Heart left ventricle (tissue), 13 donors: Measurements from ENCODE around the gene LAMB1.

Experiments used
- POLR2A ChIP-seq, 2 donors: fragments of 450-650 bp; IDR thresholded peaks; one replicate each; pipeline ENCODE4 v1.6.1; 2017; ENCODE audit warnings: antibody characterized with exemption in 2 of 2, mild to moderate bottlenecking in 2 of 2, moderate library complexity in 2 of 2
- TF ChIP-seq, protein P1 (sequence below), 12 donors: fragments of 200-600 bp; sonication (generic) in 4 of 12; IDR thresholded peaks; one replicate each; pipeline versions ENCODE4 v1.5.0 to v1.8.0; 2018 to 2022; ENCODE audit warnings: antibody characterized with exemption in 12 of 12, mild to moderate bottlenecking in 5 of 12
- donor health status: ischemic (EF 13 %, LVEDD 7.1; RV severe dilation, severe dysfunction).
- donor health status: DM: no; HTN: yes; CAD: no.
- donor health status: DM: no; HTN: no; CAD: no.
- donor health status: ischemic (EF 25% LVEDD 6.9; RV normal size, moderate dysfunction).
- donor health status: ischemic (EF 25% LVEDD 5.7; RV mildly dilated, moderate dysfunction).
- donor health status: ischemic (EF 35%, LVEDD 5.7; RV mildly dilated, moderate dysfunction).
- donor health status: nonischemic (EF 11% LVEDD 7.7; RV severe dilation, severe dysfunction).
- donor health status: DM: yes; HTN: yes; CAD: no.
- donor health status: PGD.
- donor health status: ischemic (EF 29% LVEDD 5.4; RV normal size, mild dysfunction).
- donor health status: nonischemic (EF 23%, LVEDD 6.1; RV moderate dilation, normal function).

DNA sequence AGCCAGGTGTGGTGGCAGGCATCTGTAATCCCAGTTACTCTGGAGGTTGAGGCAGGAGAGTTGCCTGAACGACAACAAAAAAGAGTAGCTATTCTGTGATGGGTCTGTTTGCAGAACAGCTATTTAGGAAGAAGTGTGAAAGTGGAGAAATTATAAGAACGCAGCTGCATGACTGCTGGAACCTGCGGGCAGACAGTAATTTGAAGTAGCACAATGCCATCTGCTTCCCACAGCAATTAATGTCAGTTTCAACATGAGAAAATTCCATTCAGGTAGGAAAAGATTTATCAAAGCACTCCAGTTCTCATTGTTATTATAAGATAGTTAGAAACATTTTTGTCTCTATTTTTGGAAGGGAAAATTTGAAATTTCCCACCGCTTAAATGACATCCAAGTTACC is 21.5 kb downstream of the LAMB1 start:
- TF ChIP-seq, protein P1, sequence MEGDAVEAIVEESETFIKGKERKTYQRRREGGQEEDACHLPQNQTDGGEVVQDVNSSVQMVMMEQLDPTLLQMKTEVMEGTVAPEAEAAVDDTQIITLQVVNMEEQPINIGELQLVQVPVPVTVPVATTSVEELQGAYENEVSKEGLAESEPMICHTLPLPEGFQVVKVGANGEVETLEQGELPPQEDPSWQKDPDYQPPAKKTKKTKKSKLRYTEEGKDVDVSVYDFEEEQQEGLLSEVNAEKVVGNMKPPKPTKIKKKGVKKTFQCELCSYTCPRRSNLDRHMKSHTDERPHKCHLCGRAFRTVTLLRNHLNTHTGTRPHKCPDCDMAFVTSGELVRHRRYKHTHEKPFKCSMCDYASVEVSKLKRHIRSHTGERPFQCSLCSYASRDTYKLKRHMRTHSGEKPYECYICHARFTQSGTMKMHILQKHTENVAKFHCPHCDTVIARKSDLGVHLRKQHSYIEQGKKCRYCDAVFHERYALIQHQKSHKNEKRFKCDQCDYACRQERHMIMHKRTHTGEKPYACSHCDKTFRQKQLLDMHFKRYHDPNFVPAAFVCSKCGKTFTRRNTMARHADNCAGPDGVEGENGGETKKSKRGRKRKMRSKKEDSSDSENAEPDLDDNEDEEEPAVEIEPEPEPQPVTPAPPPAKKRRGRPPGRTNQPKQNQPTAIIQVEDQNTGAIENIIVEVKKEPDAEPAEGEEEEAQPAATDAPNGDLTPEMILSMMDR (IDR thresholded peaks at IDR 0.05), result no peak
- no peak for TF ChIP-seq POLR2A (IDR thresholded peaks at IDR 0.05)
